Measurements from ENCODE around the gene GIPC3. TPM values are rescaled to one million over a fixed set of nuclear protein-coding genes. Genes with fewer than 3 reads are reported as not detected.
A peak's percentile ranks its signal among the peaks of the same experiment; 100 is the strongest.

GIPC3 gene
- polyA plus RNA-seq, 1 of the 3 experiments (the other 2 are of a cell fraction): 0.20 TPM

DNA sequence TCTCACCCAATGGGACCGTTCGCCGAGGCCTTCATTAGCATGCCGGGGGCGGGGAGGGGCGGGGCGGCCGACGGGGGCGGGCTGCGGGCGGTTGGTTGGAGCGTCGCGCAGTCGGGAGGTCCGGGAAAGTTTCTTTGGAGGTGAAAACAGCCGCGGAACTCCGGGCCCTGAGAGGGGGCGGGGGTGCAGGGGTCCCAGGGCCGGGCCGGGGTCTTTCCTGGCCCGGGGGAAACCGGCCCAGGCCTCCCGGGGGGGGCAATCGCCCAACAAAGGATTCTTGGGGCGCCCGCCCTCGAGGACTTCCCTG lies 12.5 kb upstream of the GIPC3 start, which contains the start of gene HMG20B:
TSS of gene HMG20B (plus strand) at position 90 of the 307 bp plus-strand sequence. CDS start 366 bp downstream, outside the sequence.
- peaks cover 4% of the 10 kb centered on the region; the same call in 1 of the 2 replicates for H4K20me1 ChIP-seq (ENCODE audit: insufficient read depth)
- peaks cover 6 to 10% of the 10 kb centered on the region in 2 experiments for H3K36me3 ChIP-seq (replicated peaks in 1 of 2; ENCODE audit: control insufficient read depth in 1 of 2, insufficient read depth in 2 of 2, low read length in 1 of 2)
- peak within 1 kb of the TSS; percentile 67 to 72; a peak in 3 of 4 replicates for H3K27ac ChIP-seq (ENCODE audit: low read depth in 2 of 2, low read length in 1 of 2)
- peak within 1 kb of the TSS; percentile 100 for H3K4me2 ChIP-seq
- WGBS (ENCODE audit: low lambda C conversion rate): 7% methylated on average over 9 of the region's 30 CpGs
- H3F3A ChIP-seq (replicated peaks; ENCODE audit: insufficient read depth): peaks cover 13% of the 10 kb centered on the region
- no peaks in the 10 kb centered on the region for H3K9me3 ChIP-seq
- no peaks in the 10 kb centered on the region for H3K9me2 ChIP-seq
- no peaks in the 10 kb centered on the region for H3K27me3 ChIP-seq (ENCODE audit: insufficient read depth)
- DNase-seq: no peak
- CTCF ChIA-PET: interaction anchor here (5.8 kb wide), 1 partner anchor 13 kb away, joined by 38 read pairs; the partner anchor contains the start of gene GIPC3
- TF ChIP-seq TCF12 (IDR thresholded peaks at IDR 0.05) (no peak), POLR2AphosphoS5 (IDR thresholded peaks at IDR 0.05; ENCODE audit: low read depth, low read length) (0 out of 2 replicates have a peak, but pooled peaks have one; percentile 32)
- H3K4me1 ChIP-seq (ENCODE audit: control insufficient read depth in 1 of 2, insufficient read depth in 2 of 2, low read depth in 1 of 2, low read length in 1 of 2): peaks cover 0 to 5% of the 10 kb centered on the region in 2 experiments; a peak in 1 of 4 replicates
- POLR2A ChIA-PET: no interaction called here
- peak within 1 kb of the TSS; percentile 91 to 92 for H3K4me3 ChIP-seq (ENCODE audit: low read depth in 2 of 2, low read length in 1 of 2)
- H3K79me2 ChIP-seq (ENCODE audit: insufficient read depth): peaks cover 9% of the 10 kb centered on the region
- H3K9ac ChIP-seq: peak within 1 kb of the TSS; percentile 92
- H2AFZ ChIP-seq (ENCODE audit: low read depth): peak within 1 kb of the TSS; percentile 99

DNA sequence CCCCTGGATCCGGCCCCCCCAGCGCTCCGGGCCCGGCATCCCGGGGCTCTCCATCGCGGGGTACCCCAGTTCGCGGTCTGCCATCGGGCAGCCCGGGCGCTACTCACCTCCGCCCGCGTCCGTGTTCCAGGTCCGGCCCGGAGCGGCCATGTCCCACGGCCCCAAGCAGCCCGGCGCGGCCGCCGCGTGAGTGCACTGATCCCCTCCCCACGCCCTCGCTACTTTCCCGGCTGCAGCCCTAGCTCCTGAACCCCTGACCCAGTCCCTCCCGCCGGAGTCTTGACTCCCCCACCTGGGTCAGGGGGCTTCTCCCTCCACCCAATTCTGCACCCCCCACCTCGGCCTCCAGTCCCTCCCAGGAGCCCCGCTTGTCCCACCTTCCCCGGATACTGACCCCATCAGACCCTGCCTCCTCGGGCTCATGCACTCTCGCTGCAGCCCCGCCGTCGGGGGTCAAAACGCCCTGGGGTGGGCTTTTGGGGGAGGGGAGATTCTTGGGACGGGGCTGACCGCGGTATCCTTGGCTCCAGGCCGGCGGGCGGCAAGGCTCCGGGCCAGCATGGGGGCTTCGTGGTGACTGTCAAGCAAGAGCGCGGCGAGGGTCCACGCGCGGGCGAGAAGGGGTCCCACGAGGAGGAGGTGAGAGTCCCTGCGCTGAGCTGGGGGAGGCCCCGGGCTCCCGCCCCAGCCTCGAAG lies 12.0 kb upstream of the GIPC3 start:
- Histone ChIP-seq H3K36me3 (replicated peaks in 1 of 2; ENCODE audit: control insufficient read depth in 1 of 2, insufficient read depth in 2 of 2, low read length in 1 of 2) (peaks cover 6 to 10% of the 10 kb centered on the region in 2 experiments), H3K4me3 (ENCODE audit: low read depth in 2 of 2, low read length in 1 of 2) (peak overlapping the region; percentile 91 to 92), H3K4me1 (ENCODE audit: control insufficient read depth in 1 of 2, insufficient read depth in 2 of 2, low read depth in 1 of 2, low read length in 1 of 2) (peaks cover 0 to 5% of the 10 kb centered on the region in 2 experiments; a peak in 1 of 4 replicates), H3K9ac (peak overlapping the region; percentile 92), H3K27ac (ENCODE audit: low read depth in 2 of 2, low read length in 1 of 2) (peak overlapping the region; percentile 48 to 67; a peak in 3 of 4 replicates), H3F3A (replicated peaks; ENCODE audit: insufficient read depth) (peaks cover 13% of the 10 kb centered on the region), H3K9me2 (no peaks in the 10 kb centered on the region), H3K4me2 (peak overlapping the region; percentile 100), H2AFZ (ENCODE audit: low read depth) (no peak overlapping the region), H3K79me2 (ENCODE audit: insufficient read depth) (peaks cover 9% of the 10 kb centered on the region), H4K20me1 (ENCODE audit: insufficient read depth) (peaks cover 4% of the 10 kb centered on the region; the same call in 1 of the 2 replicates), H3K27me3 (ENCODE audit: insufficient read depth) (no peaks in the 10 kb centered on the region), H3K9me3 (no peaks in the 10 kb centered on the region)
- ChIA-PET CTCF (interaction anchor here (2.0 to 5.8 kb wide), 2 partner anchors 12 to 28 kb away, joined by 7 to 38 read pairs; partner anchors contain the start of gene GIPC3), POLR2A (interaction anchor here (0.6 to 1.0 kb wide), 2 partner anchors 16 to 625 kb away, joined by 3 to 4 read pairs; partner anchors contain the start of gene MFSD12)
- TF ChIP-seq NRF1 (IDR thresholded peaks at IDR 0.05; ENCODE audit: low read depth, low read length): no peak
- TF ChIP-seq YY1 (IDR thresholded peaks at IDR 0.05; ENCODE audit: low read depth): peak; percentile 59; the same call in 1 of the 2 replicates
- WGBS (ENCODE audit: low lambda C conversion rate): 0% methylated on average over 16 of the region's 60 CpGs
- DNase-seq: no peak

DNA sequence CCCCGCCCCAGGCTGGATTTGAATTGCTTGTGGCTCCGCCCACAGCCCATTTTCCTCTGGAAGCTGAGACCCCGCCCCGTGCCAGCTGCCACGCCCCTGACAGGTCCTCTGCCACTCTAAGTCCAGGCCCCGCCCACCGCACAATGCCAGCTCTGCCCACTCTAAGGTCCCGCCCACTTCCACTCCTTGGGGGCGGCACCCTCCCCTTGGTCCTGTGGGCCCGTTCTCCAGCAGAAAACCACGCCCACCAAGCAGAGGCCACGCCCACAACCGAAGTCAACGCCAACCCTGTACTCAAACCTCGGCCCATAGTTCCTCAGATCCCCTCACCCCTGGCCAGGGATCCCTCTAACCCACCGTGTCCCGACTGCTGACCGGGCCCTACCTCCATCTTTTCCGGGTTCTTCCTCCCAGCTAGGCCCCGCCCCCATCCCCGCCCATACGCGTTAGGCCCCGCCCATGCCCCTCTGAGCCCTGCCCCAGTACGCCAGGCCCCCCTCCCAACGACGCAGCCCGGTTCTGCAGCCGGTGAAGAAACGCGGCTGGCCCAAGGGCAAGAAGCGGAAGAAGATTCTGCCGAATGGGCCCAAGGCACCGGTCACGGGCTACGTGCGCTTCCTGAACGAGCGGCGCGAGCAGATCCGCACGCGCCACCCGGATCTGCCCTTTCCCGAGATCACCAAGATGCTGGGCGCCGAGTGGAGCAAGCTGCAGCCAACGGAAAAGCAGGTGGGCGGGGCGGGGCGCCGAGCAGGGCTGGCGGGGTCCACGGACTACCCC lies 11.2 kb upstream of the GIPC3 start:
- DNase-seq: peak; percentile 98
- Histone ChIP-seq H3K27me3 (ENCODE audit: insufficient read depth) (no peaks in the 10 kb centered on the region), H3F3A (replicated peaks; ENCODE audit: insufficient read depth) (peaks cover 17% of the 10 kb centered on the region), H3K79me2 (ENCODE audit: insufficient read depth) (peaks cover 9% of the 10 kb centered on the region), H3K4me1 (ENCODE audit: control insufficient read depth in 1 of 2, insufficient read depth in 2 of 2, low read depth in 1 of 2, low read length in 1 of 2) (peaks cover 0 to 5% of the 10 kb centered on the region in 2 experiments; a peak in 1 of 4 replicates), H2AFZ (ENCODE audit: low read depth) (no peak overlapping the region), H3K4me2 (peak overlapping the region; percentile 100), H3K9me3 (no peaks in the 10 kb centered on the region), H3K27ac (ENCODE audit: low read depth in 2 of 2, low read length in 1 of 2) (peak overlapping the region; percentile 67 to 72; a peak in 3 of 4 replicates), H3K4me3 (ENCODE audit: low read depth in 2 of 2, low read length in 1 of 2) (peak overlapping the region; percentile 91 to 92), H3K9me2 (no peaks in the 10 kb centered on the region), H3K36me3 (replicated peaks in 1 of 2; ENCODE audit: control insufficient read depth in 1 of 2, insufficient read depth in 2 of 2, low read length in 1 of 2) (peaks cover 6 to 13% of the 10 kb centered on the region in 2 experiments), H4K20me1 (ENCODE audit: insufficient read depth) (peaks cover 4% of the 10 kb centered on the region; the same call in 1 of the 2 replicates), H3K9ac (peak overlapping the region; percentile 92; the same call in 1 of the 2 replicates)
- CTCF ChIA-PET: interaction anchor here (1.0 to 5.8 kb wide), 4 partner anchors 12 to 36 kb away, joined by 3 to 38 read pairs (median 6); partner anchors contain the start of genes GIPC3 and MFSD12
- WGBS (ENCODE audit: low lambda C conversion rate): 52% methylated on average over 39 of the region's 55 CpGs
- POLR2A ChIA-PET: interaction anchor here (0.6 to 1.1 kb wide), 3 partner anchors 13 to 626 kb away, joined by 3 to 4 read pairs (median 3); partner anchors contain the start of gene MFSD12
- TF ChIP-seq, protein P1, sequence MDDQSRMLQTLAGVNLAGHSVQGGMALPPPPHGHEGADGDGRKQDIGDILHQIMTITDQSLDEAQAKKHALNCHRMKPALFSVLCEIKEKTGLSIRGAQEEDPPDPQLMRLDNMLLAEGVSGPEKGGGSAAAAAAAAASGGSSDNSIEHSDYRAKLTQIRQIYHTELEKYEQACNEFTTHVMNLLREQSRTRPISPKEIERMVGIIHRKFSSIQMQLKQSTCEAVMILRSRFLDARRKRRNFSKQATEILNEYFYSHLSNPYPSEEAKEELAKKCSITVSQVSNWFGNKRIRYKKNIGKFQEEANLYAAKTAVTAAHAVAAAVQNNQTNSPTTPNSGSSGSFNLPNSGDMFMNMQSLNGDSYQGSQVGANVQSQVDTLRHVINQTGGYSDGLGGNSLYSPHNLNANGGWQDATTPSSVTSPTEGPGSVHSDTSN (IDR thresholded peaks at IDR 0.05): peak; percentile 88
- TF ChIP-seq TAF1 (IDR thresholded peaks at IDR 0.05; ENCODE audit: borderline replicate concordance, low read depth, low read length) (no peak), FOXM1 (IDR thresholded peaks at IDR 0.05; ENCODE audit: low read depth) (no peak), EZH2phosphoT487 (IDR thresholded peaks at IDR 0.05; ENCODE audit: borderline replicate concordance, low read depth) (no peak), RAD21 (IDR thresholded peaks at IDR 0.05; ENCODE audit: low read length) (no peak), RXRA (IDR thresholded peaks at IDR 0.05; ENCODE audit: borderline replicate concordance, low read depth) (no peak), MXI1 (IDR thresholded peaks at IDR 0.05; ENCODE audit: low read depth, low read length) (peak; percentile 61), GATA2 (CRISPR knock-in tag; IDR thresholded peaks at IDR 0.05) (no peak)
- TF ChIP-seq, protein P2, sequence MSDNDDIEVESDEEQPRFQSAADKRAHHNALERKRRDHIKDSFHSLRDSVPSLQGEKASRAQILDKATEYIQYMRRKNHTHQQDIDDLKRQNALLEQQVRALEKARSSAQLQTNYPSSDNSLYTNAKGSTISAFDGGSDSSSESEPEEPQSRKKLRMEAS (IDR thresholded peaks at IDR 0.05; ENCODE audit: low read depth): no peak

Measured in SK-N-SH (cell line).